Stimulated activated CD4-positive, alpha-beta T cell treated with anti-CD3 and anti-CD28 coated beads, Interleukin-4, amount 100 ng/mL, for 4 hours (primary cell): ENCODE data around the gene ITSN1.
"Not testable (repeated sequence)": the region's sequence is repeated elsewhere in the genome, so short reads cannot be mapped to it uniquely, and the experiment has no call there.

ENCODE experiments used
- DNase-seq, 2 experiments: peaks; one replicate each; pipeline ENCODE4 v3.0.0-alpha.2; 2020

The ITSN1 gene

GRCh38 chr21:33684068-33684467 is 41.8 kb downstream of the ITSN1 start:
- DNase-seq = no peak

GRCh38 chr21:33684923-33685560 is 42.7 kb downstream of the ITSN1 start:
- no peak for DNase-seq

GRCh38 chr21:33685613-33686197 is 43.4 kb downstream of the ITSN1 start:
- no peak for DNase-seq

- no peak for DNase-seq
Observed at GRCh38 chr21:33686386-33686785, 44.1 kb downstream of the ITSN1 start.

- no peak for DNase-seq
Observed at GRCh38 chr21:33687634-33688033, 45.3 kb downstream of the ITSN1 start.

- no peak for DNase-seq
Observed at GRCh38 chr21:33688353-33688752, 46.1 kb downstream of the ITSN1 start.

GRCh38 chr21:33690874-33691273 is 48.6 kb downstream of the ITSN1 start:
- no peak for DNase-seq

- DNase-seq = no peak
Observed at GRCh38 chr21:33691945-33692603, 49.8 kb downstream of the ITSN1 start.

GRCh38 chr21:33695813-33696212 is 53.5 kb downstream of the ITSN1 start:
- DNase-seq = no peak

- no peak for DNase-seq
Observed at GRCh38 chr21:33696465-33696864, 54.2 kb downstream of the ITSN1 start.

GRCh38 chr21:33698087-33698860 is 56.0 kb downstream of the ITSN1 start:
- DNase-seq = no peak

- DNase-seq = no peak
Observed at GRCh38 chr21:33699277-33699676, 57.0 kb downstream of the ITSN1 start.

GRCh38 chr21:33700491-33700890 is 58.2 kb downstream of the ITSN1 start:
- no peak for DNase-seq

- DNase-seq = no peak
Observed at GRCh38 chr21:33703750-33704606, 61.7 kb downstream of the ITSN1 start.

GRCh38 chr21:33707846-33708245 is 65.5 kb downstream of the ITSN1 start:
- no peak for DNase-seq

- no peak for DNase-seq
Observed at GRCh38 chr21:33708874-33709273, 66.6 kb downstream of the ITSN1 start.

GRCh38 chr21:33712022-33712803 is 69.9 kb downstream of the ITSN1 start:
- DNase-seq = no peak

- no peak for DNase-seq
Observed at GRCh38 chr21:33721081-33721480, 78.8 kb downstream of the ITSN1 start.

- DNase-seq = not testable (repeated sequence)
Observed at GRCh38 chr21:33729139-33729538, 86.8 kb downstream of the ITSN1 start.

- DNase-seq = no peak
Observed at GRCh38 chr21:33729641-33730040, 87.3 kb downstream of the ITSN1 start.

- no peak for DNase-seq
Observed at GRCh38 chr21:33731447-33731846, 89.1 kb downstream of the ITSN1 start.

GRCh38 chr21:33732038-33732437 is 89.7 kb downstream of the ITSN1 start:
- DNase-seq = no peak
